ENCODE data around the gene YPEL1.

The YPEL1 gene

DNA sequence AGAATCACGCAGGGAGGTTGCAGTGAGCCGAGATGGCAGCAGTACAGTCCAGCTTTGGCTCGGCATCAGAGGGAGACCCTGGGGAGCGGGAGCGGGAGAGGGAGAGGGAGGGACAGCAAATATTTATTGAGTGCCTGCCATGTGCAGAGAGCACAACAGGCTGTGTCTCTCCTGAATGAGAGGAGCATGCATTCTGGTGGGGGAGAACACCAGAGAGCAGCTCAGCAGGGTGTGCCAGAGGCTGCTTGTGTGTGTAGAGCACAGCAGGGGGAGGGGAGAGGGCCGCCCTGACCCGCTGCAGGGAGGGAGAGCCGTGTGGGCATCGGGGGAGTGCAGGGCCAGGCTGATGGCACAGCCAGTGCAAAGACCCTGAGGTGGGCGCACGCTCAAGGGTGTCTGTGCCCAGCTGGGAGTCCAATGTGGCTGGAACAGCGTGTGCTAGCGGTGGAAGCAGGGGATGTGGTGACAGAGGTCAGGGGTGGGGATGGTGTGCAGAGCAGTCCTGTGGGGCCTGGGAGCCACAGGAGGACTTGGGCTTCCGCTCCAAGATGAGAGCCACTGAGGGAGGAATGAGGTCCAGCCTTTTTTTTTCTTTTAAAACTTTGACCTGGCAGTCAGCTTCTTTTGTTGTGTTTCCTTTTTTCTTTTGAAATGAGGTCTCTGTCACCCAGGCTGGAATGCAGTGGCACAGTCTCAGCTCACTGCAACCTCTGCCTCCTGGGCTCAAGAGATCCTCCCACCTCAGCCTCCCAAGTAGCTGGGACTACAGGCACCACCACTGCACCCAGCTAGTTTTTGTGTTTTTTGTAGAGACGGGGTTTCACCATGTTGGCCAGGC is 57.8 kb downstream of the YPEL1 start:
- Histone ChIP-seq H3K27ac (ENCODE audit: insufficient read depth, low read depth, low read length, poor library complexity, severe bottlenecking) (no peak overlapping the region), H3K9me3 (ENCODE audit: control insufficient read depth, low read length) (no peaks in the 10 kb centered on the region), H3K27me3 (ENCODE audit: control insufficient read depth, insufficient read depth, low read length, poor library complexity, severe bottlenecking) (no peaks in the 10 kb centered on the region), H3K4me1 (ENCODE audit: control insufficient read depth, insufficient read depth, low read length) (no peaks in the 10 kb centered on the region), H3K4me3 (ENCODE audit: insufficient read depth, low read depth, low read length) (no peak overlapping the region), H3K36me3 (ENCODE audit: control insufficient read depth, insufficient read depth, low read length) (peaks cover 3% of the 10 kb centered on the region)
- WGBS, 2 experiments, result 91 to 95% methylated on average over 15 of the region's 15 CpGs

DNA sequence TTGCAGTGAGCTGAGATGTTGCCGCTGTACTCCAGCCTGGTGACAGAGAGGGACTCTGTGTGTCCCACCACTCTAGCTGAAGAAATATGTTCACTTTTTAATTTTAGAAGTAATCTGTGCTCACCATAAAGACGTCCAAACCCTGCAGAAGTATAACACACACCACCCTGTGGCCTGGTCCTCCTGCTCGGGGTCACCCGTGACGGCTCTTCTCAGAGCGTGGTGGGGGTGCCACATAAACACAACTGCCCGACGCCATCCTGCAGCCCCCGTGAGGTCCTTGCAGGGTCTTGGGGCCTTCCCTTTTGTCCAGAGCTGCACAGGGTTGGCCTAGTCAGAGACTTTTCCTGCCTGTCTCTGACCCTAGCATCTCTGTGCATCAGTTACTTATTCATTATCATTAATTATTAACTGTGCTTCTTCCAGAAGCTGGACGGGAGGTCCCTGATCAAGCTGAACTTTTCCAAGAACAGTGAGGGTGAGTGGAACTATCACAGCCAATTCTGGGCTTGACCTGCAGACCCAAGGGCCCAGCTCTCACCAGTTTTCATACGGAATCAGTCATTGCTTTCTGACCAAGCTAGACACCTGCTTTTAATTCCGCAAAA is 60.9 kb downstream of the YPEL1 start:
- Histone ChIP-seq H3K4me1 (ENCODE audit: control insufficient read depth, insufficient read depth, low read length) (no peaks in the 10 kb centered on the region), H3K9me3 (ENCODE audit: control insufficient read depth, low read length) (no peaks in the 10 kb centered on the region), H3K27ac (ENCODE audit: insufficient read depth, low read depth, low read length, poor library complexity, severe bottlenecking) (no peak overlapping the region), H3K36me3 (ENCODE audit: control insufficient read depth, insufficient read depth, low read length) (no peaks in the 10 kb centered on the region), H3K4me3 (ENCODE audit: insufficient read depth, low read depth, low read length) (no peak overlapping the region), H3K27me3 (ENCODE audit: control insufficient read depth, insufficient read depth, low read length, poor library complexity, severe bottlenecking) (no peaks in the 10 kb centered on the region)
- 93 to 95% methylated on average over 12 of the region's 12 CpGs for WGBS, 2 experiments

DNA sequence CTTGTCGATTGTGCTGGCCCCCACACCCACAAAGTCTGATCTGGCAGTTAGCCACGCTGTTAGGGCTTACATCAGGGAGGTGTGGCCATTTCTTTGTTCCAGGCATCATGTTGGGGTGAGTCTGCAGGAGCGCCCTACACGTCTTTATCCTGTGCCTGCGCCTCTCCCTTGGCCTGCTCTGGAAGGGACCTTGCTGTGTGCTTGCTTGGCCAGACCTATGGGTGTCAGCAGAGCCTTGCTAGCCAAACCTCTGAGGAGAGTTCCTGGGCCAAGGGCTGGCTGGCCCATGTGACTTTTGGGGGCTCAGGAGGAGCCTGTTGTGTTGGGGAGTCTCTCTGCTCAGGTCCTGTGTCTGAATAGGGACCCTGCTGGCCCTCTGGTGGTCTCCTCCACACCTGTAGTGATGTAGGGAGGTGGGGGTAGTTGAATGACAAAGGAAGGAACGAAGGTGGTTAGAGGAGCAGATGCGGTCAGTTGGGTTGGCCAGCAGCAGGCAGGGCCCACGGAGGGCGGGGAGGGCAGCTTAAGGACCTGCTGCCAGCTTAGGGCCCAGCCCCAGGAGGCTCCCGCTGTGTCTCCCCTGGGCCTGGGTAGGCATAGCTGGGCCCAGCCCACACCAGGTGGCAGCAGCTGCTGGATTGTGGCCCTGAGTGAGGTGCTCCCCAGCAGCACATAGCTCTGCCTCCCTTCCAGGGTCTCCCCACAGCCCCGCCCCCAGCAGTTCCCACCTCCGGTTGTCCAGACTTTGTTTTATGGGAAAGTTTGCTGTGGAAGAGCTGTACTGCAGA is 61.9 kb downstream of the YPEL1 start:
- Histone ChIP-seq H3K4me3 (ENCODE audit: insufficient read depth, low read depth, low read length) (no peak overlapping the region), H3K9me3 (ENCODE audit: control insufficient read depth, low read length) (no peaks in the 10 kb centered on the region), H3K36me3 (ENCODE audit: control insufficient read depth, insufficient read depth, low read length) (no peaks in the 10 kb centered on the region), H3K4me1 (ENCODE audit: control insufficient read depth, insufficient read depth, low read length) (no peaks in the 10 kb centered on the region), H3K27ac (ENCODE audit: insufficient read depth, low read depth, low read length, poor library complexity, severe bottlenecking) (no peak overlapping the region), H3K27me3 (ENCODE audit: control insufficient read depth, insufficient read depth, low read length, poor library complexity, severe bottlenecking) (no peaks in the 10 kb centered on the region)
- WGBS, 2 experiments, result 90 to 93% methylated on average over 10 to 12 of the region's 12 CpGs

DNA sequence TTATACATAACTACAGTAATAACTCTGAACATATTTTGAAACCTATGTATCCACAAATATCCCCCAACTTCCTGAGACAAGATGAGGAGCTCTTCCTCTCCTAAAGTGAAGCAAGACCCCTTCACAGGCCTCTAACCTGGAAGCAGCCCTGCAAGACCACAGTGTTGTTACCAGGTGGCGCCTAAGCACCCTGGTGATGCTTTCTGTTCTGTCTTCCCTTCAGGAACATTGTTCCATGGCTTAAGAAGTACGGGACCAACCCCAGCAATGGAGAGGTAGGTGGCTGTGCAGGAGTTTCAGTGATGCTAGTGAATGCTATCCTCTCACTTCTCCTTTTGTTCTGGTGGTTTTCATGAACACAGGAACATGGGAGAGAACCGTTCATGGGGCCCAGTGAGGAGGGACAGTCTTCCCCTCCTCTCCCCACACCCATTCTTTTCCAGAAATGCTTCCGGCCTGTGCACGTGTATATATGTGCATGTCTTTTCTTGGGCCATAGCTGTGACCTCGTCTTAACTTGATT is 63.4 kb downstream of the YPEL1 start:
- Histone ChIP-seq H3K4me3 (ENCODE audit: insufficient read depth, low read depth, low read length) (no peak overlapping the region), H3K27me3 (ENCODE audit: control insufficient read depth, insufficient read depth, low read length, poor library complexity, severe bottlenecking) (no peaks in the 10 kb centered on the region), H3K9me3 (ENCODE audit: control insufficient read depth, low read length) (no peaks in the 10 kb centered on the region), H3K36me3 (ENCODE audit: control insufficient read depth, insufficient read depth, low read length) (no peaks in the 10 kb centered on the region), H3K4me1 (ENCODE audit: control insufficient read depth, insufficient read depth, low read length) (no peaks in the 10 kb centered on the region), H3K27ac (ENCODE audit: insufficient read depth, low read depth, low read length, poor library complexity, severe bottlenecking) (no peak overlapping the region)
- WGBS, 2 experiments, result 93 to 95% methylated on average over 6 of the region's 6 CpGs

DNA sequence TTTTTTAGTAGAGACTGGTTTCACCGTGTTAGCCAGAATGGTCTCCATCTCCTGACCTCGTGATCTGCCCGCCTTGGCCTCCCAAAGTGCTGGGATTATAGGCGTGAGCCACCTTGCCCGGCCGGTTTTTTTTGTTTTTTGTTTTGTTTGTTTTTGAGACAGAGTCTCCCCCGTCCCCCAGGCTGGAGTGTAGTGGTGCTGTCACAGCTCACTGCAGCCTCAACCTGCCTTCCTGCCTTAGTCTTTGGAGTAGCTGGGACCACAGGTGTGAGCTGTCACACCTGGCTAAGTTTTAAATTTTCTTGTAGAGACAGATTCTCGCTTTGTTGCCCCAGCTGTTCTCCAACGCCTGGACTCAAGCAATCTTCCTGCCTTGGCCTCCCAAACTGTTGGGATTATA is 66.6 kb downstream of the YPEL1 start:
- Histone ChIP-seq H3K4me3 (ENCODE audit: insufficient read depth, low read depth, low read length) (no peak overlapping the region), H3K27me3 (ENCODE audit: control insufficient read depth, insufficient read depth, low read length, poor library complexity, severe bottlenecking) (no peaks in the 10 kb centered on the region), H3K9me3 (ENCODE audit: control insufficient read depth, low read length) (no peaks in the 10 kb centered on the region), H3K4me1 (ENCODE audit: control insufficient read depth, insufficient read depth, low read length) (no peaks in the 10 kb centered on the region), H3K36me3 (ENCODE audit: control insufficient read depth, insufficient read depth, low read length) (no peaks in the 10 kb centered on the region), H3K27ac (ENCODE audit: insufficient read depth, low read depth, low read length, poor library complexity, severe bottlenecking) (no peak overlapping the region)
- WGBS, 2 experiments, result 91 to 92% methylated on average over 9 of the region's 9 CpGs

DNA sequence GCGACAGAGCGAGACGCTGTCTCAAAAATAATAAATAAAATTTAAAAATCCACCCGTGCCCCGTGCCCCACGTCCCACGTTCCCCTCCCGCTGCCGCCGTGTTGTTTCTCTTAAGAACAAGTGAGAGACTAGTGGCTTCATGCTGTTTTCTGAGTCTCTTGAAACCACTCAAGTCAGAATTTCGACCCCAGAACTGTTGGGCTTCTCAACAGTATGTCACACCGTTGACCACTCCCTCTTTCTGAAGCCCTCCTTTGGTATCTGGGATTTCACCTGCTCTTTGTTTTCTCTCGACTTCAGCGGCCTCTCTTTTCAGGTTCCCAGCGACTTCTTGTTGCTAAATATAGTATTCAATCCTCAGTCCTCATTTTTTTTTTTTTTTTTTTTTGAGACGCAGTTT is 68.8 kb downstream of the YPEL1 start:
- WGBS, 2 experiments, result 56 to 62% methylated on average over 16 of the region's 16 CpGs
- peak overlapping the region; percentile 89 for H3K4me3 ChIP-seq (ENCODE audit: insufficient read depth, low read depth, low read length)

DNA sequence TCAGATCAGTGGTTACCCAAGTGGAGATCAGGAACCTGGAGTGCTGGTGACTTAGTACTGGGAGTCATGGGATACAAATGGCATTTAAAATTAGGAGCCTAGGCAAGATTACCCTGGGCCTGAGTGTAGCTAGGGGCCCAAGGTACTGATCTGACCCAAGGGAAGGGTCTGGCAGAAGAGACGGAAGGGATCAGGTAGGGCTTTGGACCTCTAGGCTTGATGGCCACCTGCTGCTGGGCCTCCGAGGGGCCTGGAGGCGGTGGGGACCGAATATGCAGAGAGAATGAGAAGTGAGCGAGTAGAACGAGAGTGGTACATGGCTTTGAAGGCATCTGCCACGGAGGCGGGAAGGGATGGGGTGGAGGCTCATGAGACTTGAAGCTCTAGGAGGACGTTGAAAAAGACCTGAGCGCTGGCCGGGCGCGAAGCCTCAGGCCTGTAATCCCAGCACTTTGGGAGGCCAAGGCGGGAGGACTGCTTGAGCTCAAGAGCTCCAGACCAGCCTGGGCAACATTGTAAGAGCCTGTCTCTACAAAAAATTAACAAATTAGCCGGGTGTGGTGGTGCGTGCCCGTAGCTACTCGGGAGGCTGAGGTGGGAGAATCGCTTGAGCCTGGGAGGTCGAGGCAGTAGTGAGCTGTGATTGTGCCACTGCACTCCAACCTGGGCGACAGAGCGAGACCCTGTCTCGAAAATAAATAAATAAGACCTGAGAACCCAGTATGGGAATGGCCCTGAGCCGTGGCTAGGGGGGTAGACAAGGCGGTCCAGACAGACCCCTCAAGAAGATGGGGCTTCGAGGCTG is 70.3 kb downstream of the YPEL1 start:
- Histone ChIP-seq H3K4me3 (ENCODE audit: insufficient read depth, low read depth, low read length) (peak overlapping the region; percentile 89), H3K36me3 (ENCODE audit: control insufficient read depth, insufficient read depth, low read length) (no peaks in the 10 kb centered on the region), H3K9me3 (ENCODE audit: control insufficient read depth, low read length) (no peaks in the 10 kb centered on the region), H3K4me1 (ENCODE audit: control insufficient read depth, insufficient read depth, low read length) (no peaks in the 10 kb centered on the region), H3K27ac (ENCODE audit: insufficient read depth, low read depth, low read length, poor library complexity, severe bottlenecking) (no peak overlapping the region), H3K27me3 (ENCODE audit: control insufficient read depth, insufficient read depth, low read length, poor library complexity, severe bottlenecking) (no peaks in the 10 kb centered on the region)
- WGBS, 2 experiments, result 78 to 79% methylated on average over 26 of the region's 26 CpGs

More for the DNA sequence above, 68.8 kb downstream of the YPEL1 start:
- H3K27ac ChIP-seq (ENCODE audit: insufficient read depth, low read depth, low read length, poor library complexity, severe bottlenecking), result no peak overlapping the region
- H3K4me1 ChIP-seq (ENCODE audit: control insufficient read depth, insufficient read depth, low read length), result no peaks in the 10 kb centered on the region
- no peaks in the 10 kb centered on the region for H3K27me3 ChIP-seq (ENCODE audit: control insufficient read depth, insufficient read depth, low read length, poor library complexity, severe bottlenecking)
- H3K36me3 ChIP-seq (ENCODE audit: control insufficient read depth, insufficient read depth, low read length), result no peaks in the 10 kb centered on the region
- no peaks in the 10 kb centered on the region for H3K9me3 ChIP-seq (ENCODE audit: control insufficient read depth, low read length)

DNA sequence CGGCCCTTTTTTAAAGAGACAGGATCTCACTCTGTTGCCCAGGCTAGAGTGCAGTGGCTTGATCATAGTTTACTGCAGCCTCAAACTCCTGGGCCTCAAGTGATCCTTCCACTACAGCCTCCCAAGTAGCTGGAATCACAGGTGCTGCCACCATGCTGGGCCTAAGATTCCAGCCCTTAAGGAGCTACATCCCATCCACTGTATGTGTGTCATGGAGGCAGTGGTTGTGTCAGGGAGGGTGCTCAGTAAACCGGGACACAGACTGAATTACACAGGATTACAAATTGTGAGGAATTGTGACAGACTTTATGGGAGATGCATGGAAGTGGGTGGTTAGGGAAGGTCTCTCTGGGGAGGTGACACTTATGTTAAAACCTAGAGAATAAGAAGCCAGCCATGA is 71.9 kb downstream of the YPEL1 start:
- no peaks in the 10 kb centered on the region for H3K4me1 ChIP-seq (ENCODE audit: control insufficient read depth, insufficient read depth, low read length)
- H3K9me3 ChIP-seq (ENCODE audit: control insufficient read depth, low read length), result no peaks in the 10 kb centered on the region
- WGBS, 2 experiments, result 87 to 90% methylated on average over 2 of the region's 2 CpGs
- no peak overlapping the region for H3K4me3 ChIP-seq (ENCODE audit: insufficient read depth, low read depth, low read length)
- no peaks in the 10 kb centered on the region for H3K27me3 ChIP-seq (ENCODE audit: control insufficient read depth, insufficient read depth, low read length, poor library complexity, severe bottlenecking)
- no peaks in the 10 kb centered on the region for H3K36me3 ChIP-seq (ENCODE audit: control insufficient read depth, insufficient read depth, low read length)
- no peak overlapping the region for H3K27ac ChIP-seq (ENCODE audit: insufficient read depth, low read depth, low read length, poor library complexity, severe bottlenecking)

DNA sequence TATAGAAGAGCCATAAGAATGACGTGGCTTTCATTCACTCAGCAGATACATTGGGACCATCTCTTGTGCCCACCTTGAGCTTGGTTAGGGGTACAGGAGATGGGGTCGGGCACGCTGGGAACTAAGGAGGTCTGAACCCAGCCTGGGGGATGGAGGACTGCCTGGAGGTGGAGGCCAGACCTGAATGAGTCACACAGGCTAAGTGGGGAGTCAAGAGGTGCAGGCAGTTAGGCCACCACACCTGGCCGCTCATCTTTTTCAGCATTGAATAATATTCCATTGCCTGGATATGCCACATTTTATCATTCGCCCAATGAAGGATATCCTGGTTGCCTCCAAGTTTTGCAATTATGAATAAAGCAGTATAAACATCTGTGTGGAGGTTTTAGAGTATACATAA is 73.6 kb downstream of the YPEL1 start:
- Histone ChIP-seq H3K4me1 (ENCODE audit: control insufficient read depth, insufficient read depth, low read length) (peaks cover 6% of the 10 kb centered on the region), H3K9me3 (ENCODE audit: control insufficient read depth, low read length) (no peaks in the 10 kb centered on the region), H3K4me3 (ENCODE audit: insufficient read depth, low read depth, low read length) (no peak overlapping the region), H3K36me3 (ENCODE audit: control insufficient read depth, insufficient read depth, low read length) (no peaks in the 10 kb centered on the region), H3K27ac (ENCODE audit: insufficient read depth, low read depth, low read length, poor library complexity, severe bottlenecking) (no peak overlapping the region), H3K27me3 (ENCODE audit: control insufficient read depth, insufficient read depth, low read length, poor library complexity, severe bottlenecking) (no peaks in the 10 kb centered on the region)
- WGBS, 2 experiments, result 91 to 94% methylated on average over 5 of the region's 5 CpGs
